Fibroblast of skin of right biceps (primary cell): ENCODE results near the gene FGF9.

Source experiments
- DNase-seq: peaks from one replicate; pipeline ENCODE4 v3.0.0-alpha.2; 2013

FGF9 gene

DNA sequence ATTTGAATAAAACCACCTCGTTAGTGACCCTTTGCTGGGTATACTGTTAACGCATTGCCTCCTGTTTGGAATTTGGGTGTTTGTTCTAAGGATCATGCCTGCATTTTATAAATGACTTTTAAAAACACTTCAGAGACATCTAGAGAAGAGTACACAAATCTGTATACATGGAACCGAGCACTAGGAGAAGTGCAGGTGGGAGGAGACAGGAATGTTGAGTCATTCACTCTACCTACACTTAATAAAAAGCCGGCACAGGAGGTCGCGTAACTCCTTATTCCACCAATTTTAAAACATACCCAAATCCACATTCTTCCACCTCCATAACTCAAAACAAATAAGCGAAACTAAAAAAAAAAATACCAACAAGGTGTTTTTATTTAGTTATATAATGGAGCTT is 48.6 kb downstream of the FGF9 start:
- DNase-seq = no peak

- DNase-seq = no peak
These were observed 53.1 kb downstream of the FGF9 start for GRCh38 chr13:21723807-21724505.

DNA sequence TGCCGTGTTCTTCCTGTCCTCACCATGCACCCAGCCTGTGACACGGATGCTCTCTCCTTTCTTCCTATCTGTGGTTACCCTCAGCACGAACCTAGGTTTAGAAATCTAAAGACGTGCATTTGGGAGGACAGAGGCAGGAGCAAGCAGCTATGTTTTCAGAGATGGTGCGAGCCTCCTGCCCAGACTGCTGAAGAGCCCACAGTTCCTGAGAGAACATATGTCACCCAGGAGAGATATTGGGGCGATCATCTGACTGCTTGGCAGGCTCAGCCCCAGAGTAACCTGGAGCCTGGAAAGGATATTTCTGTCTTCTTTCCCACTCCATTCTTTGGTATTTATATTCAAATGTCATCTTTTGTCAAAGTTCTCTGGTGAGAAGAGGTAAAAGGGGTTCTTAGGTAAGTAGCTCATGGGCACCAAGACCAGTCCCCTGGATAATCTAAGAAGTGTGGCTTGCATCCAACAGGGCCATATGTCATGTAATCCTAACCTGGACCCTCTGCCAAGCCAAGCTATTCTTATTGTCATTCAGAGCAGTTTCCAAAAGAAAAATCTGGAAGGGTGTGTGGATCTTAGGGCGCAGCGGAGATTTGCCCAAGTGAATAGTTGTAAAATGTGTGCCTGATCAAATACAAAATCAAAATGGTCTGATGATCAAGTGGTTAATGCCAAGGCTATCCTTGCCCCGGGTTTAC is 59.5 kb downstream of the FGF9 start:
- no peak for DNase-seq

- no peak for DNase-seq
These were observed 62.8 kb downstream of the FGF9 start for GRCh38 chr13:21733475-21734263.

DNA sequence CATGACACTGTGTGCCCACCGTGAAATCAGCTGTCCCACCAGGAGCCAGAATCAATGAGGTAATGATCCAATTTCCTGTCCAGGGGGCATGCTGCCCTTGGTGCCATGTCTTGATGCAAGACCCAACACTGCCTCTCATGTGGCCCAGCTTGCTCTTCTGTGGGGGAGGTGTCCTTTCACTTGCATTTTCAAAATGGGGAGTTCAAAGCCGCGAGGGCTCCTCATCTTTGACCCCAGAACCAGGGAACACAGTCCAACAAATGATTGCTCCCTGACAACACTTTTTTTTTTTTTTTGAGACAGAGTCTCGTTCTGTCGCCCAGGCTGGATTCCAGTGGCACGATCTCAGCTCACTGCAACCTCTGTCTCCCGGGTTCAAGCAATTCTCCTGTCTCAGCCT is 64.1 kb downstream of the FGF9 start:
- no peak for DNase-seq

DNA sequence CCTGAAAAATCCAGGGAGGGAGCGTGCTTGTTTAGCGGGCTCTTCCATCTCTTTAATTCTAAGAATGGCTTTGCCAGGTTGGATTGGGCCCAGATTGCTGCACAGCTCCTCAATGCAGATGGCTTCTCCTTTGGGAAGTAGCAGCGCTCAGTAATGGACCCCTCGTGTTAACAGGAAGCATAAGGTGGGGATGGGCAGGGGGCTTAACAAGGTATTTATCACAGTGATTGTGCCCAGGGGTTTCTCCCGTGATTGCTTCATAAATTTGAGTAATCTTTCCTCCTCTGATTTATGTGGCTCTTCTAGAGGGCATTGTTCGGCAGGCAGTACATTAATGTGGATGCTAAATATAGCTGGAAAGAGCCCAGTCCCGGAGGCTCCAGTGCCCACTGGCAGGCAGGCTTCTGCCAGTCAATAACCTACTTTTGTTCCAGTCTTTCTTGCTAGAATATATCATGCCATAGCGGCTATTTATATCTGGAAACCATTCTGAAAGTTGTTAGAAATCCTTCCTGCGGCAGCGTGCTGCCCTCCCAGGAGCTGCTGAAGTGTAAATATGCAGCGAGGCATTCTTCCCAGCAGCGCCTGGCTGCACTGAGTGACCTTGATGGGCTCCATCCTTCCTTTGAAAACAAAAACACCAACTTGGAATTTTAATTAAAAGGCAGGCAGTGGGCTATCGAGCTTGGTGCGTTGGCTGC is 65.0 kb downstream of the FGF9 start:
- DNase-seq = no peak

- DNase-seq = no peak
These were observed 66.1 kb downstream of the FGF9 start for GRCh38 chr13:21736926-21737325.

GRCh38 chr13:21738630-21739029 is 67.8 kb downstream of the FGF9 start:
- DNase-seq = no peak

DNA sequence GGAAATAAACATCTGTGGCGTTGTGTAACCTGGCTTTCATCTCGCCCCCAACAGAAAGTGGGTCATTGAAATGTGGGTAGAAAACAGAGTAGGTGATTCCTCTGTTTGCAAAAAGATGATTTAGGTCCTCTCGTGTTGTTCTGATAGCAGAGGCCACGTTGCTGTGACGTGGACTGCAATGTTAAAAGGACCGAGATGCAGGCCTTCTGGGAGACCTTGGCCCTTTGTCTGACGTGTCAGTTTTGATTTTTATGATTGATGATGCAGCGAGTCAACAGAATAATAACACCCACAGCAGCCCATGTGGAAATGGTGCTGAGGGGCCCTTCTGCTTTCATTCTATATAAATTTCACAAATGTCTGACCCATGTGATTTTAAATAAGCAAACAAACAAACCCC is 68.9 kb downstream of the FGF9 start:
- DNase-seq = no peak

- DNase-seq = no peak
These were observed 70.6 kb downstream of the FGF9 start for GRCh38 chr13:21741396-21741979.

- DNase-seq = no peak
These were observed 71.2 kb downstream of the FGF9 start for GRCh38 chr13:21742096-21742495.

GRCh38 chr13:21744149-21744548 is 73.3 kb downstream of the FGF9 start:
- no peak for DNase-seq

DNA sequence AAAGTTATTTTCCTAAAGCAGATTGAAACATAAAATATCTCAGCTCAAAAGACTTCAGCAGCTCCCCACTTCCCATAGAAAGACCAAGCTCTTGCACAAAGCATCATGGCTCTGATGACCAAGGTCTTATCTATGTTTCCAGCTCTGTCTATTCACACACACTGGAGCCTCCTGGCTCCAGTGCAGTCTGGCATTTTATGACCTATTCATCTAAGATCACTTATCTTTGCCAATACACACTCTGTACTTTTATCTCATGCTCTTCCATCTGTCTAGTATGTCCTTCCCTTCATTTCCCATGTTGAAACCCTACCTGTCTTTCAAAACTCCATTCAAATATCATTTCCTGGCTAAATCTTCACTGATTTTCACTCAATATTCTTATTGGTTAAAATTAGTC is 74.4 kb downstream of the FGF9 start:
- DNase-seq = no peak

GRCh38 chr13:21747456-21747855 is 76.6 kb downstream of the FGF9 start:
- DNase-seq = no peak

DNA sequence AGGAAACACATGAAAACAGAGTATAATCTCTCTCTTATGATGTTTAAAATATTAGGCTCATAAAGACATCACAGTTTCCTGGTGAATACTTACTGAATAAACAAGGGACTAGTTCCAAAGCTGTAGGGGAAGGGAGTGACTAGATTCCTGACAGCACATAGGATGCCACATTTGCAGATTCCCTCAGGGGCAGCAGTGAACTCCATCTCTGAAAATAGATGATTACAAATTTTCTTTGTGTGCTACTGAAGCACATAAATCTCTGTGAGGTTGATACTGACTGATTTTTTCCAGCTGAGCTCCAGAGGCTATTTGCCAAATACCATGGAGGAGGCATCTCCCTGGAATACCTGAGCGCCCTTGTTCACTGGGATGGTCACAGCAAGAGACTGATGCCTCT is 77.3 kb downstream of the FGF9 start:
- no peak for DNase-seq

DNA sequence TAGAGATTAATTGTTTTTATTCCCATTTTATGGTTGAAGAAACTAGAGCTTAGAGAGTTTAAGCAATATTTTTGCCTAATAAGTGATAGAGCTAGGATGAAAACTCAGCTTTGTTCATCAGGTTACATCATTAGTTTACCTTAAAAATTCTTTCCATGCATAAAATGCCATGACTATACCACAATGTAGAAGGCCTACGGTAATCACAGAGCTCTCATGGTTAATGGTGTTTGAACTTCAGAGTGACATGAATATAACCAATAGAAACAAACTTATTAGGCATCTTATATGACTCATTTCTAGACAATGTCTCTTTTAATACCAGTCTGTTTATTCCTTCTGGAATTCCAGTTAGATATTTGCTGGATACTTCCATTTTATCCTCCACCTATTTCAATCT is 78.5 kb downstream of the FGF9 start:
- peak; percentile 18 for DNase-seq

GRCh38 chr13:21752501-21752900 is 81.6 kb downstream of the FGF9 start:
- no peak for DNase-seq

GRCh38 chr13:21753117-21753729 is 82.3 kb downstream of the FGF9 start:
- no peak for DNase-seq
